Coronary artery (tissue), 2 donors: ENCODE measurements around the gene C20orf173.
"Not testable (repeated sequence)": the region's sequence is repeated elsewhere in the genome, so short reads cannot be mapped to it uniquely, and the experiment has no call there.

Source experiments
- DNase-seq: peaks from one replicate; pipeline ENCODE4 v3.0.0-alpha.2; 2017; ENCODE audit warnings: low spot score
- H3K27ac ChIP-seq, 2 donors: fragments of 200-600 bp; sonication (generic); one replicate each; pipeline ENCODE4 v1.5.1; 2016 to 2019
- H3K4me3 ChIP-seq: fragments of 200-600 bp; sonication (generic); 2 replicates; pipeline ENCODE4 v1.5.1; 2016; ENCODE audit warnings: mild to moderate bottlenecking, moderate library complexity
- TF ChIP-seq, protein P1 (sequence below): fragments of 200-600 bp; sonication (generic); IDR thresholded peaks from one replicate; pipeline ENCODE4 v1.5.1; 2019; ENCODE audit warnings: antibody characterized with exemption

The C20orf173 gene

DNA sequence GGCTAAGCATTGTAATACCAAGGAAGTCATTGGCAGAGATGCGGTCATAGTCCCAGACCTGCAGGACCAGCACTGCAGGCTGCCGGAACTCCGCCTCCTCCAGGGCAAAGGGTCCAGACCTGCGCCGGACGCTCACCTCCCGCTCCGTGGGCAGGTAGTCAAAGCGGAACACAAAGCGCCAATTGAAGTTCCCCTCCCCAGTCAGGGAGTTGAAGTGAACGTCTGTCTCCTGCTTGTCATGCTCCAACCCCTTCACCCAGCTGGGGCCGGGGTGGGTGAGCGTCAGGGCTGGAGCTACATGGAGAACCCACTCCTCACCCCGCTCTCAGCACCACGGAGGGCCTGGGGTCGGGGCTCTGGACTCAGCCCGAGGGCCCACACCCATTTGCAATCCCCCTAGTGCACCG is 30.7 kb upstream of the C20orf173 start:
- no peak overlapping the region for H3K4me3 ChIP-seq
- H3K27ac ChIP-seq = no peak overlapping the region
- TF ChIP-seq, protein P1, sequence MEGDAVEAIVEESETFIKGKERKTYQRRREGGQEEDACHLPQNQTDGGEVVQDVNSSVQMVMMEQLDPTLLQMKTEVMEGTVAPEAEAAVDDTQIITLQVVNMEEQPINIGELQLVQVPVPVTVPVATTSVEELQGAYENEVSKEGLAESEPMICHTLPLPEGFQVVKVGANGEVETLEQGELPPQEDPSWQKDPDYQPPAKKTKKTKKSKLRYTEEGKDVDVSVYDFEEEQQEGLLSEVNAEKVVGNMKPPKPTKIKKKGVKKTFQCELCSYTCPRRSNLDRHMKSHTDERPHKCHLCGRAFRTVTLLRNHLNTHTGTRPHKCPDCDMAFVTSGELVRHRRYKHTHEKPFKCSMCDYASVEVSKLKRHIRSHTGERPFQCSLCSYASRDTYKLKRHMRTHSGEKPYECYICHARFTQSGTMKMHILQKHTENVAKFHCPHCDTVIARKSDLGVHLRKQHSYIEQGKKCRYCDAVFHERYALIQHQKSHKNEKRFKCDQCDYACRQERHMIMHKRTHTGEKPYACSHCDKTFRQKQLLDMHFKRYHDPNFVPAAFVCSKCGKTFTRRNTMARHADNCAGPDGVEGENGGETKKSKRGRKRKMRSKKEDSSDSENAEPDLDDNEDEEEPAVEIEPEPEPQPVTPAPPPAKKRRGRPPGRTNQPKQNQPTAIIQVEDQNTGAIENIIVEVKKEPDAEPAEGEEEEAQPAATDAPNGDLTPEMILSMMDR = no peak
- no peak for DNase-seq

DNA sequence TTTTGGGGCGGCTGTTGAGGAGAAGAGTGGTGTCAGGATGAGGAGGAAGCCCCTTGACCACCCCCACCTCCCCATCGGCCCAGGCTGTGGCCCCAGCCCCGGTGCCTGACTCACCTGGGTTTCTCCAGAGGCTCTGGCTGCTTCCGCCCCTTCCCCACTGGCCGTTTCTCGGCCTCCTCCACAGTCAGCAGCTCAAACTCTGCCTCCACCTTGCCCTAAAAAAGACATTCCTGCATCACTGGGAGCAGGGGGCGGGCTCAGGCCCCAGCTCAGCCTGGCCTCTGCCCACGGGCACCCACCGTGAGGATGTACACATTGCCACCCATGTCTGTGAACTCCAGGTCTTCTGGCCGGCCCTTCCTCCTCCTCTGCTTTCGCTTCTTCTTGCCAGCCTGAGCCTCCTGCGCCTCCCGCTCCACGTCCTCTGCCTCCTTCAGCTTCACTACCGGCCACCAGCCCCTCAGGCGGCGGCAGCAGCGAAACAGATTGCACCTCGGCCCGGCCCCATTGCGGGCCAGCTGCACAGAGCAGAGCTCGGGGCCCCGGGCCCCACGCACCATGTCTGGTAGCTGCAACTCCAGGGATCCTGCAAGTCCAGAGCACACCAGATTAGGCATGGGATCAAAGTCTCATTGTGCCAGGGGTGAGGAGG is 29.7 kb upstream of the C20orf173 start:
- Histone ChIP-seq H3K4me3 (no peak overlapping the region), H3K27ac (no peak overlapping the region)
- DNase-seq = no peak
- TF ChIP-seq, protein P1 = no peak

- no peak for DNase-seq
- Histone ChIP-seq H3K4me3 (no peak overlapping the region), H3K27ac (no peak overlapping the region)
- TF ChIP-seq, protein P1 = no peak
These were observed 29.0 kb upstream of the C20orf173 start for GRCh38 chr20:35558451-35558850.

GRCh38 chr20:35556871-35557270 is 27.4 kb upstream of the C20orf173 start:
- Histone ChIP-seq H3K27ac (no peak overlapping the region), H3K4me3 (no peak overlapping the region)
- TF ChIP-seq, protein P1 = no peak
- DNase-seq = no peak

GRCh38 chr20:35555951-35556645 is 26.6 kb upstream of the C20orf173 start:
- TF ChIP-seq, protein P1 = no peak
- H3K4me3 ChIP-seq = no peak overlapping the region
- no peak overlapping the region for H3K27ac ChIP-seq
- no peak for DNase-seq

DNA sequence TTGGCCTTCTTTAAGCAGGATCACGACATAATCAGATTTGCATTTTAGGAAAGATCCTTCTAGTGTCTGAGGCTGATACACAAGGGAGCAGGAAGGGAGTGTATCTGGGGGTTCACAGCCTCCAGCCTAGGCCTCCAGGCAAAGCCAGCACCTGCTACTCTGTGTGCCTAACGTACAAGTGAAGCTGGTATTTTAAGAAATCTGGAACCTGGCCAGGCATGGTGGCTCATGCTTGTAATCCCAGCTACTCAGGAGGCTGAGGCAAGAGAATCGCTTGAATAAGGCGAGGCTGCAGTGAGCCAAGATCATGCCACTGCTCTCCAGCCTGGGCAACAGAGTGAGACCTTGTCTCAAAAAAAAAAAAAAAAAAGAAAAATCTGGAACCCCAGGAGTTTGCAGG is 26.0 kb upstream of the C20orf173 start:
- H3K27ac ChIP-seq, DNase-seq: not testable (repeated sequence)

GRCh38 chr20:35552914-35553313 is 23.5 kb upstream of the C20orf173 start:
- TF ChIP-seq, protein P1 = no peak
- H3K4me3 ChIP-seq = no peak overlapping the region
- no peak overlapping the region for H3K27ac ChIP-seq
- no peak for DNase-seq

More for the DNA sequence above, 26.0 kb upstream of the C20orf173 start:
- not testable (repeated sequence) for H3K4me3 ChIP-seq
